Fibroblast of mammary gland (primary cell): ENCODE data around the gene GPR148.

Experiments used
- DNase-seq: peaks from one replicate; pipeline ENCODE4 v3.0.0-alpha.2; 2010; ENCODE audit warnings: low read depth
- H3K4me3 ChIP-seq: 2 replicates; pipeline ENCODE4 v1.5.1; 2011; ENCODE audit warnings: low read depth, mild to moderate bottlenecking, low read length, moderate library complexity; ENCODE audit not compliant: control insufficient read depth
- TF ChIP-seq, protein P1 (sequence below): conservative IDR thresholded peaks from 2 replicates; pipeline ENCODE4 v1.5.1; 2011; ENCODE audit warnings: low read depth, low read length, inconsistent platforms; ENCODE audit not compliant: control insufficient read depth, insufficient read depth

The GPR148 gene

DNA sequence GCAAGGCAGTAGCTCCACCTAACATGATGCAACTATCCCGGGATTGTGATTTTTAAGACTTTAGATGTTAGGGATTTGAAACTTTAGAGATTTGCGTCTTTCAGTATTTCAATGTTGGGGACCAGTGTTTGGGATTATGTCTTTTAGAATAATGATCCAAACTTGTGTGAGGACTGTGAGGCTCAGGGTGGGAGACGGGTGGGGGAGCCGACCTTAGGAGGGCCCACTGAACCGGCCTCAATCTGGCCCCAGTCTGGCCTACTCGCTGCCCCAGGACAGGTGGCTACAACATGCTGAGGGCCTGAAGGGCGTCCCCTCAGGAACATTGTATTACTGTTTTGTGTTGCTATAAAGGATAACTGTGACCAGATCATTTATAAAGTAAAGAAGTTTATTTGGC, 37.2 kb downstream of the GPR148 start:
- DNase-seq, result no peak
- TF ChIP-seq, protein P1, sequence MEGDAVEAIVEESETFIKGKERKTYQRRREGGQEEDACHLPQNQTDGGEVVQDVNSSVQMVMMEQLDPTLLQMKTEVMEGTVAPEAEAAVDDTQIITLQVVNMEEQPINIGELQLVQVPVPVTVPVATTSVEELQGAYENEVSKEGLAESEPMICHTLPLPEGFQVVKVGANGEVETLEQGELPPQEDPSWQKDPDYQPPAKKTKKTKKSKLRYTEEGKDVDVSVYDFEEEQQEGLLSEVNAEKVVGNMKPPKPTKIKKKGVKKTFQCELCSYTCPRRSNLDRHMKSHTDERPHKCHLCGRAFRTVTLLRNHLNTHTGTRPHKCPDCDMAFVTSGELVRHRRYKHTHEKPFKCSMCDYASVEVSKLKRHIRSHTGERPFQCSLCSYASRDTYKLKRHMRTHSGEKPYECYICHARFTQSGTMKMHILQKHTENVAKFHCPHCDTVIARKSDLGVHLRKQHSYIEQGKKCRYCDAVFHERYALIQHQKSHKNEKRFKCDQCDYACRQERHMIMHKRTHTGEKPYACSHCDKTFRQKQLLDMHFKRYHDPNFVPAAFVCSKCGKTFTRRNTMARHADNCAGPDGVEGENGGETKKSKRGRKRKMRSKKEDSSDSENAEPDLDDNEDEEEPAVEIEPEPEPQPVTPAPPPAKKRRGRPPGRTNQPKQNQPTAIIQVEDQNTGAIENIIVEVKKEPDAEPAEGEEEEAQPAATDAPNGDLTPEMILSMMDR, result no peak
- H3K4me3 ChIP-seq, result no peak overlapping the region

DNA sequence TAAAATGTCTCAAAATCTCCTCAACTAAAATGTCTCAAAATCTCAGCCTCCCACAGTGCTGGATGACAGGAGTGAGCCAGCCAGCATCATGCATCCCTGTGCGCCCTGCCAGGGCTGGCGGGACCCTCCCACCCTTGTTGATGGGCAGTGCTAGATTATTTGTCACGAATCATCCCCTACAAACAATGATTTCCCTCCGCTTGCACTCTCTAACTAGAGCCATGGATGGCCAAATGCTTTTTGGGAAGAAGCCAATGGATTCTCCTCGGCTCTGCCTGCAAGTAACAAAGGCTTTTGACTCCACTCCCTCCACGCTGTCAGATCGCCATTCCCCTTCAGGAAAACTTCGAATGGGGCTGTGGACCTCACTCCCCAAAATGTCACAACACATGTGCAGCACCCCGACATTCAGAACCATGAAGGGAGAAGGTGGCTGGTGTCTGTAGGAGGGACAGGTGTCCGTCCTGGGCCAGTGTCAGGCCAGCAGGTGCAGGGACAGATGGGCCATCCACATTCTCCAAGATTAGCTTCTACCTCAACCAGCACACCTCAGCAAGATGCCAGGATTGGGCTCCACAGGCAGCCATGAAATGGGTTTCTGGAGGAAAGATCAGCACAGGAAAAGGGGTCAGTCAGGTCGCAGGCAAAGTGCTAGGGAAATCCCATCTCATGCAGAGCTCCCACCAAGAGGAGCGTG, 38.0 kb downstream of the GPR148 start:
- H3K4me3 ChIP-seq, result no peak overlapping the region
- no peak for DNase-seq
- TF ChIP-seq, protein P1, result no peak

DNA sequence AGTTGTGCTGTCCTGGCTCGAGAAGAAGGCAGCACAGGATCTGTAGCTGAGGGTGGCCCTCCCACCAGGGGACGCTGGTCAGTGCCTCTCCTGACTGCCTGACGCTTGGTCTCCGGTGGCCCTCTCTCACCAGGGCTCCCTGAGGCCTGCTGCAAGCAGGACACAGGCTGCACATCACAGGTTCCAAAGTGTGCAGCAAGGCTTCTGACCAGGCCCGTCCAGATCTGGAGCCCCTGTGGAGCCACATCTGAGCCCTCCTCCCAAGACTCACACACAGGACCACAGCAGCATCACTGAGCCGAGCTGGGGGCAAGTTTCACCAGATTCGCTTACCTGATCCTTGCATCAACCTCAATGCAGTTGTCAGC, 38.5 kb downstream of the GPR148 start:
- TF ChIP-seq, protein P1, result no peak
- no peak for DNase-seq
- no peak overlapping the region for H3K4me3 ChIP-seq

DNA sequence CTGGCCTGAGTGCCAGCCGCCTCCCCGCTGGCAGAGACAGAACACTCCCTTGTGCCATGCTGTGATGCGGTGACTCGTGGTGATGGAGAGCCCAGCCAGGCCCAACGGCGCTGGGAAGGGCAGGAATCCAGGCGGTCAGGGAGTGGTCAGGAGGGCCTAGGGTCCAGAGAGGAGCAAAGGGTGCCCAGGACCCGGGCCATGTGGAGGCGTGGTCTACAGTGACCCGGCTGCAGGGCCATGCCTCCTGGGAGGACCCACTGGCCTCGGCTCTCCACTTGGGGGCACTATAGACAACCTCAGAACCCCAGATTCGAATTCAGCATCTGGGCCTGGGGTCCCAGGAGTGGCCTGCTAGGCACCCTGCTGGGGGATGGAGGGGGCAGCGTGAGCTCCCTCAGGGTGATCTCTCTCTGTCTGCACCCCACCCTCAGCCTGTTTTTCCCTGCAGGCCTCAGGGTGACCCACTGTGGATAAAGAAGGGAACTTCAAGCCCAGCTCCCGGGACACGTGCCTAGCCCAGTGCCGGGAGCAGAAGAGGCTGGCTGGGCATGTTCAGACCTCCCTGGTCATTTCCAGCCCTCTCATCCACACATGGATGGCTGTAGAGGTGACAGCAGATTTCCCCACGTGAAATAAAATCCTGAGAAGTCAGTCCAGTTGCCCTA, 39.5 kb downstream of the GPR148 start:
- TF ChIP-seq, protein P1, result no peak
- DNase-seq, result no peak
- H3K4me3 ChIP-seq, result no peak overlapping the region

DNA sequence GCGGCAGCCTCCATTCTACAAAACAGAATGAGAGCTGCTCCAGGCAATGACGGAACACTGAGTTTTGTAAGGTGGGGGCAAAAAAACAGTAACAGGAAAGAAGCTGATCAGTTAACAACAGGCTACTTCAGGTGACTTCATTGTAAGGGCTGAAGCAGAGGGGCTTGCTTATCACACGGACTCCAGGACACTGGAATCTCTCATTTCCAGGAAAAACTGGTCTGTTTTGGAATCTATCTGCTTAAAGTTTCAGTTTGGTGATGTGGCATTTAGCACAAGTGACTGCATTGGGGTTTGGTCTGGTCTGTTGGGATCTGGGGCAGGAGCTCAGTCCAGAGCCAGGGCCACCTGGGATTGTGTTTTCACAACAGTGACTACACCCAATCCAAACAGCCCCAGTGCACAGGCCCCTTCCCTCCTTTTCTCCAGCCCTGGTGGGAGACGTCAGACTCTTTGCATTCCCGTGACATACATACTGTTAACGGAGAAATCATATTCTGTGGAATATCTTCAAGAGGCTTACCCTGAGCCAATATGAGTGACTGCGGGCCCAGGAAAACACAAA, 40.6 kb downstream of the GPR148 start:
- TF ChIP-seq, protein P1, result no peak
- H3K4me3 ChIP-seq, result no peak overlapping the region
- DNase-seq, result no peak

DNA sequence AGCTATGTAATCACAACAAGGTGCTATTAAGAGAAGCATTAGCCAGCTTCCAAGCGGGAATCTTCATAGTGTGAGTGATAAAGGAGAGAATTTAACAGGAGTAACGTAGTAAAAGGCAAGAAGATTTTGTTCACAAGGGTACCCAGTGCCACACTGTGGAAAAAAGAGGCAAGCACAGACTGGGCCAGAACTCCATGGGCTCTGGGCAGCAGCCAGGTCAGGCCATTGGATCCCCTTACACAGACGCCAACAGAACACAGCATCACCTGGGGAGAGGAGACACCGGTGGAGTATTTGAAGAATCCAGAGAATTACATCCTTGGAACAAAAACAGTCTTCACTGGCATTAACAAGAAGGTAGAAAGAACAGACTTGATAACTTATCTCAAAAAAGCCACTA, 47.7 kb downstream of the GPR148 start:
- TF ChIP-seq, protein P1, result no peak
- no peak for DNase-seq
- H3K4me3 ChIP-seq, result no peak overlapping the region
